ENCODE data around the gene SERPINE1.
"Not testable (repeated sequence)": the region's sequence is repeated elsewhere in the genome, so short reads cannot be mapped to it uniquely, and the experiment has no call there.

The SERPINE1 gene

GRCh38 chr7:101103701-101104100 is 23.2 kb upstream of the SERPINE1 start:
- DNase-seq: not testable (repeated sequence)

GRCh38 chr7:101104193-101104713 is 22.7 kb upstream of the SERPINE1 start:
- no peak for DNase-seq

- DNase-seq: no peak
Observed at GRCh38 chr7:101104799-101105198, 22.1 kb upstream of the SERPINE1 start.

- DNase-seq: not testable (repeated sequence)
Observed at GRCh38 chr7:101105248-101105647, 21.7 kb upstream of the SERPINE1 start.

GRCh38 chr7:101106386-101106785 is 20.5 kb upstream of the SERPINE1 start:
- no peak for DNase-seq

GRCh38 chr7:101108330-101108857 is 18.5 kb upstream of the SERPINE1 start:
- DNase-seq: no peak

- DNase-seq: no peak
Observed at GRCh38 chr7:101108961-101109360, 17.9 kb upstream of the SERPINE1 start.

- DNase-seq: no peak
Observed at GRCh38 chr7:101109368-101109767, 17.5 kb upstream of the SERPINE1 start.

GRCh38 chr7:101111261-101111660 is 15.6 kb upstream of the SERPINE1 start:
- DNase-seq: no peak

- DNase-seq: no peak
Observed at GRCh38 chr7:101112233-101112632, 14.7 kb upstream of the SERPINE1 start.

- not testable (repeated sequence) for DNase-seq
Observed at GRCh38 chr7:101113140-101113539, 13.8 kb upstream of the SERPINE1 start.

- no peak for DNase-seq
Observed at GRCh38 chr7:101113836-101114235, 13.1 kb upstream of the SERPINE1 start.

GRCh38 chr7:101114492-101114891 is 12.4 kb upstream of the SERPINE1 start:
- no peak for DNase-seq

- no peak for DNase-seq
Observed at GRCh38 chr7:101115215-101115614, 11.7 kb upstream of the SERPINE1 start.

GRCh38 chr7:101116898-101117297 is 10.0 kb upstream of the SERPINE1 start:
- no peak for DNase-seq

GRCh38 chr7:101118856-101119255 is 8.0 kb upstream of the SERPINE1 start:
- no peak for DNase-seq

- no peak for DNase-seq
Observed at GRCh38 chr7:101119876-101120275, 7.0 kb upstream of the SERPINE1 start.

GRCh38 chr7:101120315-101120714 is 6.6 kb upstream of the SERPINE1 start:
- no peak for DNase-seq

- not testable (repeated sequence) for DNase-seq
Observed at GRCh38 chr7:101121631-101121990, 5.3 kb upstream of the SERPINE1 start.

- DNase-seq: no peak
Observed at GRCh38 chr7:101121991-101122932, 4.6 kb upstream of the SERPINE1 start.

GRCh38 chr7:101122933-101123702 is 3.8 kb upstream of the SERPINE1 start:
- no peak for DNase-seq

GRCh38 chr7:101123703-101124068 is 3.2 kb upstream of the SERPINE1 start:
- DNase-seq: no peak

GRCh38 chr7:101124376-101125056 is 2.4 kb upstream of the SERPINE1 start:
- DNase-seq: no peak

Measured in NCI-H2029 treated with DMSO at 0.1 percent for 48 hours (cell line).